Astrocyte of the cerebellum (primary cell): Measurements from ENCODE around the gene TINAGL1.

Experiments used
- DNase-seq: peaks from one replicate; pipeline ENCODE4 v3.0.0-alpha.2; 2011; ENCODE audit warnings: low read depth
- H3K4me3 ChIP-seq: 2 replicates; pipeline ENCODE4 v1.5.1; 2011; ENCODE audit warnings: mild to moderate bottlenecking, low read depth, low read length, moderate library complexity
- in situ Hi-C: cut with HindIII; loops from 2 replicates; pipeline ENCODE4 v1.10.0; 2017; ENCODE audit warnings: low sequenced_read_pairs
- TF ChIP-seq, protein P1 (sequence below): IDR thresholded peaks from 2 replicates; pipeline ENCODE4 v1.5.1; 2012; ENCODE audit warnings: low read length, low read depth, moderate library complexity, mild to moderate bottlenecking; ENCODE audit errors: missing control alignments

Gene TINAGL1

DNA sequence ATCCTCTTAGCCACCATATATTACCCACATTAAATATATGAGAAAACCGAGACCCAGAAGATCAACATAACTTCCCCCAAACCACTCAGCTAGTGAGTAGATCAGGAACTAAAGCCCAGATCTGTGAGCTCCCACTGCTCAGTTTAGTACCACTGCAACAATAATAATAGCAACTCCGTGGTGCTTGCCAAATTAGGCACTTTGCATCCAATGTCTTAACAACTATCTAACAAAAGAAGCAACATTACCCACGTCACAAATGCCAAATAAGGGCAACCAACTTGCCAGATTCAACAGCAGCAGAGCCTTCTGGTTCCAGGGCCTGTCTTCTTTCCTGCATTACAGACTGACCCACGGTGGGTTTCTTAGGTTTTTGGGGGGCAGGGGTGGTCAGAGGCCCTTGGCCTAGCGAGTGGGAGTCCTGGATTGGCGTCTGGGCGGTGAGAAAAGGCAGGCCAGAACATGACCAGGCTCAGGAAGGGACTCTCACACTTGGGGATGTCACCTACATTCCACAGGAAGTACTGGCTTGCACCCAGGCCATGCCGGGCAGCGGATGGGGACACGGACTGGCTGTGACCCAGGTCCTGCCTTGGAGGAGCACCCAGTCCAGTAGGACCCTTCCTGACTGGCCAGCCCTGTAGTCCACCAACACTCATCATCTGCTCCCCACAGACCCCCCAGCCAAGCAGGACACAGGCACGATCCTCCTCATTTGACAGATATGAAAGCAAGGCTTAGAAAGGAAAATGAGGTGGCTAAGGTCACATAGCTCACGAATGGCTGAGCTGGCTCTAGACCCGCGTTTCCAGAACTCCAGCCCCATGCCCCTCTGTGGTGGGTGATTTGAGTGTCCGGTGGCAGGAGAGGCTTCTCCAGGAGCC, 45.8 kb downstream of the TINAGL1 start:
- in situ Hi-C loops: no loop called here

DNA sequence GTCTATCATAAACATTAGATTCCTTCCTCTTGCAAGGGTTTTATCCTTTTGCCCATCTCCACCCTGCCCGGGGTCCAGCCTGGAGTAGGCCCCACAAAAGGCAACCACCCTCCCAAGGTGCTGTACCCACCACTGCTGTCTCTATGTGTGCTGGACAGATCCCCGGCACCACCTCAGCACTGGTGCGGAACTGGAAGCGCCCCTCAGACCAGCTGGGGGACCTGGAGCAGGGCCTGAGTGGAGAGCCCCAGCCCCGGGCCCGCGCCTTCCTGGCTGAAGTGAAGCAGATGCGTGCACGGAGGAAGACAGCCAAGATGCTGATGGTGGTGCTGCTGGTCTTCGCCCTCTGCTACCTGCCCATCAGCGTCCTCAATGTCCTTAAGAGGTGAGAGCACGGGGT, 47.0 kb downstream of the TINAGL1 start:
- DNase-seq: no peak
- TF ChIP-seq, protein P1, sequence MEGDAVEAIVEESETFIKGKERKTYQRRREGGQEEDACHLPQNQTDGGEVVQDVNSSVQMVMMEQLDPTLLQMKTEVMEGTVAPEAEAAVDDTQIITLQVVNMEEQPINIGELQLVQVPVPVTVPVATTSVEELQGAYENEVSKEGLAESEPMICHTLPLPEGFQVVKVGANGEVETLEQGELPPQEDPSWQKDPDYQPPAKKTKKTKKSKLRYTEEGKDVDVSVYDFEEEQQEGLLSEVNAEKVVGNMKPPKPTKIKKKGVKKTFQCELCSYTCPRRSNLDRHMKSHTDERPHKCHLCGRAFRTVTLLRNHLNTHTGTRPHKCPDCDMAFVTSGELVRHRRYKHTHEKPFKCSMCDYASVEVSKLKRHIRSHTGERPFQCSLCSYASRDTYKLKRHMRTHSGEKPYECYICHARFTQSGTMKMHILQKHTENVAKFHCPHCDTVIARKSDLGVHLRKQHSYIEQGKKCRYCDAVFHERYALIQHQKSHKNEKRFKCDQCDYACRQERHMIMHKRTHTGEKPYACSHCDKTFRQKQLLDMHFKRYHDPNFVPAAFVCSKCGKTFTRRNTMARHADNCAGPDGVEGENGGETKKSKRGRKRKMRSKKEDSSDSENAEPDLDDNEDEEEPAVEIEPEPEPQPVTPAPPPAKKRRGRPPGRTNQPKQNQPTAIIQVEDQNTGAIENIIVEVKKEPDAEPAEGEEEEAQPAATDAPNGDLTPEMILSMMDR: no peak
- H3K4me3 ChIP-seq: no peak overlapping the region
- in situ Hi-C loops: no loop called here

More for the DNA sequence above, 45.8 kb downstream of the TINAGL1 start:
- no peak for DNase-seq
- H3K4me3 ChIP-seq: no peak overlapping the region
- TF ChIP-seq, protein P1: no peak

DNA sequence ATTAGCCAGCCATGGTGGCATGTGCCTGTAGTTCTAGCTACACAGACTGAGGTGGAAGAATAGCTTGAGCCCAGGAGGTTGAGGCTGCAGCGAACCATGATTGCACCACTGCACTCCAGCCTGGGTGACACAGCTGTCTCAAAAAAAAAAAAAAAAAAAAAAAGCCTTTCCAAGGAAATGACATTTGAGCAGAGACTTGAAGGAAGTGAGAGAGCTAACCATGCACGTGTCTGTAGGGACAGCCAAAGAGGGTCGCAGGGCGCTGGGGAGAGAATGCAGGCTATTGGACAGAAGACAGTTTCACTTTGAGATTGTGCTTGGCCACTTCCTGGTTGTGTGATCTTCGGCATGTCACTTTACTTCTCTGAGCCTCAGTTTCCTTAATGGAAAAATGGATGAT, 48.0 kb downstream of the TINAGL1 start:
- in situ Hi-C loops: no loop called here

DNA sequence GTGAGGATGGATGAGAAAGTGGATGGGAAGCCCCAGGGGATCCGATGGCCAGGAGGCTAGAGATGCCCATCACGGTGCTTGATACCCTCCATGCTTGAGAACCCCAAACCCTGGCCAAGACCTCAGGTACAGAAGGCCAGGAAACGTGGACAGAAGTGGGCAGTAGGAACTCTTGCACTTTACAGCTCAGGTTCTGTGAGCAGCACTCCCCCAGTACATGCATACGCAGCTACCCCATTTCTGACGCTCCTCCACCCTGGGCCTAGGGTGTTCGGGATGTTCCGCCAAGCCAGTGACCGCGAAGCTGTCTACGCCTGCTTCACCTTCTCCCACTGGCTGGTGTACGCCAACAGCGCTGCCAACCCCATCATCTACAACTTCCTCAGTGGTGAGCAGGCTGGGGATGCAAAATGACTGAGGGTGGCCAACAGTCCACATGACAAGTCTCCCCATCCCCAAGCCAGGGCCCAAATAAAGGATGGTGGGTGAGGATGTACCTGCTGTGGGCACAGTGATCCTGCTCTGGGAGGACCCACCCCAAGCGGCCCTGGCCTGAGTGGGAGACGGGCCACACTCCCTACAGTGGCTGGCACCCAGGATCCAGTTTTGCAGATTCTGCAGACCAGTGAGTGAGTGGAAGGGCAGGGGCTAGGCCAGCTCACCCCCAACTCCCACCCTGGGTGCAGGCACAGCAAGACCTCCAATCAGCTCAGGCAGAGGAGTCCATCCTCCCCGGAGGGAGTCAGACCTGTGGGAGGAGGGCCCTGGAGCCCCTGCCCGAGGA, 48.6 kb downstream of the TINAGL1 start:
- DNase-seq: no peak
- TF ChIP-seq, protein P1: no peak
- in situ Hi-C loops: no loop called here
- no peak overlapping the region for H3K4me3 ChIP-seq

More for the DNA sequence above, 48.0 kb downstream of the TINAGL1 start:
- no peak for DNase-seq
- TF ChIP-seq, protein P1: no peak
- H3K4me3 ChIP-seq: no peak overlapping the region

DNA sequence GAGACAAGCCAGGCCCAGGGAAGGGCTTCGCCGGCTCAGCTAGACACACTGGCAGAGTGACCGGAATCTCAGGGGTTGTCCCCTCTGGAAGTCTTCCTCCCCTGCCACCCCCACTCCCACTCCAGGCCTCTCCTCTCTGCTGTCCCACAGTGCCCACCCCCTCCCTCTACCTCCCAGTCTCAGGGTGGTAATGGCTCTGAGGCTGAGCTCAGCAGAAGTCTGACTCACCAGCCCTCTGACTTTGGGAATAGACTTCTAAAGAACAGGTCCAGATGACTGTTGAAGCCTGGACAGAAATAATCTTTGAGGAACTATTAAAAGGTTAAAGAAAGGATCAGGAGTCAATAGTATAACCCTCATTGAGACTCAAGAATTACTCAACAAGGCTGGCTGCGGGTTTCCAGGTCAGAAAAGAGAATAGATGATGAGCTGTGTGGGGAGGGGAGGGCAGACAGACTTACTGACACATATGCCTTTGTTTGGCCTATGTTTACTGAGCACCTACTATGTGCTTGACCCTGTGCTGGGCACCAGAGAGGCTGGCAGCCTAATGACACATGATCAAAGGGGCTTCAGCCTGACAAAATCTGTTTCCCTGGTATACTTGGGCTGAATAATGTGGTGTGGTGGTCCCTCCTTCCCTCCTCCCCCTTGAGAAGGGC, 49.4 kb downstream of the TINAGL1 start:
- TF ChIP-seq, protein P1: no peak
- in situ Hi-C loops: no loop called here
- no peak overlapping the region for H3K4me3 ChIP-seq
- peak; percentile 22 for DNase-seq
